Thyroid gland (tissue), 4 donors: ENCODE results near the gene SDCCAG8. TPM values are rescaled to one million over a fixed set of nuclear protein-coding genes. Genes with fewer than 3 reads are reported as not detected.
A peak's percentile ranks its signal among the peaks of the same experiment; 100 is the strongest.

Source experiments
- DNase-seq, 2 donors: peaks; one replicate each; pipeline ENCODE4 v3.0.0-alpha.2; 2019
- H3K27ac ChIP-seq, 3 donors: fragments of 200-600 bp; sonication (generic); 1 replicate in 2 of 3; 2 replicates in 1 of 3; pipeline ENCODE4 v1.5.1; 2016 to 2019; ENCODE audit warnings: mild to moderate bottlenecking in 1 of 3, moderate library complexity in 1 of 3
- H3K27me3 ChIP-seq: fragments of 200-600 bp; sonication (generic); one replicate; pipeline ENCODE4 v1.5.1; 2019
- H3K36me3 ChIP-seq, 2 donors: fragments of 200-600 bp; sonication (generic); one replicate each; pipeline ENCODE4 v1.5.1; 2016 to 2019
- H3K4me1 ChIP-seq, 2 donors: fragments of 200-600 bp; sonication (generic); one replicate each; pipeline ENCODE4 v1.5.1; 2017 to 2019
- H3K4me3 ChIP-seq, 3 donors: fragments of 200-600 bp; sonication (generic); replicated peaks in 1 of 3; 1 replicate in 2 of 3; 2 replicates in 1 of 3; pipeline ENCODE4 v1.5.1; 2016; ENCODE audit warnings: mild to moderate bottlenecking in 1 of 3
- H3K9me3 ChIP-seq: fragments of 200-600 bp; sonication (generic); one replicate; pipeline ENCODE4 v1.5.1; 2017
- CTCF ChIP-seq, 6 experiments: fragments of 200-600 bp in 3 of 6; fragments of 450-650 bp in 3 of 6; sonication (generic) in 3 of 6; IDR thresholded peaks; one replicate each; pipeline ENCODE4 v1.5.1; 2016 to 2019; ENCODE audit warnings: antibody characterized with exemption in 6 of 6, mild to moderate bottlenecking in 2 of 6, inconsistent platforms in 1 of 6, moderate library complexity in 1 of 6
- POLR2A ChIP-seq, 2 donors: fragments of 450-650 bp; IDR thresholded peaks; one replicate each; pipeline ENCODE4 v1.6.1; 2017; ENCODE audit warnings: antibody characterized with exemption in 2 of 2, mild to moderate bottlenecking in 2 of 2, moderate library complexity in 1 of 2
- WGBS, 2 donors: methylation state at CpG; one replicate each; pipeline ENCODE4 v1.1.5; 2017; 5-methylcytosine and 5-hydroxymethylcytosine counted together
- intact Hi-C: fragments of 100-400 bp; cut with DNase I; formaldehyde crosslinking; loops from one replicate; pipeline ENCODE4 v1.15.1; 2023
- total RNA-seq, 4 donors: library from RNA; depleted of rRNA; stranded (reverse); fragments of >200 nt; gene quantifications; one replicate each; pipeline ENCODE4 v1.2.3, GENCODE V29; 2016

SDCCAG8 gene
- total RNA-seq, 4 donors from 2014 or later: 105 to 193 (median 115) TPM

GRCh38 chr1:243313635-243314536, 58.0 kb downstream of the SDCCAG8 start:
- intact Hi-C loops: no loop called here
- Histone ChIP-seq H3K27ac (peak overlapping the region; percentile 94 to 97 (median 96)), H3K9me3 (no peaks in the 10 kb centered on the region)

GRCh38 chr1:243315455-243315854, 59.6 kb downstream of the SDCCAG8 start:
- no peak for TF ChIP-seq POLR2A (IDR thresholded peaks at IDR 0.05)
- H3K36me3 ChIP-seq: peaks cover 0 to 3% of the 10 kb centered on the region in 2 donors
- H3K27me3 ChIP-seq: no peaks in the 10 kb centered on the region
- no peaks in the 10 kb centered on the region for H3K9me3 ChIP-seq
- peaks cover 54 to 57% of the 10 kb centered on the region in 2 donors for H3K4me1 ChIP-seq
- intact Hi-C loops: no loop called here
- WGBS, 2 donors: 13 to 34% methylated on average over 1 of the region's 1 CpG
- H3K27ac ChIP-seq: peak overlapping the region; percentile 94 to 97 (median 96)
- DNase-seq: no peak
- no peak overlapping the region for H3K4me3 ChIP-seq

More at GRCh38 chr1:243313635-243314536, 58.0 kb downstream of the SDCCAG8 start:
- 70 to 72% methylated on average over 6 of the region's 6 CpGs for WGBS, 2 donors
- peak; percentile 30 to 61 for TF ChIP-seq POLR2A (IDR thresholded peaks at IDR 0.05)
- no peak for TF ChIP-seq CTCF (IDR thresholded peaks at IDR 0.05)
- H3K36me3 ChIP-seq: peaks cover 0 to 3% of the 10 kb centered on the region in 2 donors
- H3K4me3 ChIP-seq: no peak overlapping the region
- peaks cover 54 to 57% of the 10 kb centered on the region in 2 donors for H3K4me1 ChIP-seq
- no peaks in the 10 kb centered on the region for H3K27me3 ChIP-seq
- no peak for DNase-seq

- Histone ChIP-seq H3K36me3 (peaks cover 0 to 3% of the 10 kb centered on the region in 2 donors), H3K27ac (peak overlapping the region; percentile 94 to 97 (median 96)), H3K27me3 (no peaks in the 10 kb centered on the region), H3K4me1 (peaks cover 54 to 57% of the 10 kb centered on the region in 2 donors), H3K4me3 (no peak overlapping the region), H3K9me3 (no peaks in the 10 kb centered on the region)
- intact Hi-C loops: no loop called here
- no peak for TF ChIP-seq CTCF (IDR thresholded peaks at IDR 0.05)
- TF ChIP-seq POLR2A (IDR thresholded peaks at IDR 0.05): no peak
- DNase-seq: no peak
Observed at GRCh38 chr1:243315893-243316292, 60.1 kb downstream of the SDCCAG8 start.

- no peak for TF ChIP-seq CTCF (IDR thresholded peaks at IDR 0.05)
- peak in 1 of 2 donors; percentile 57 for TF ChIP-seq POLR2A (IDR thresholded peaks at IDR 0.05)
Observed at GRCh38 chr1:243316366-243316989, 60.6 kb downstream of the SDCCAG8 start.

GRCh38 chr1:243320224-243320623, 64.4 kb downstream of the SDCCAG8 start:
- intact Hi-C loops: no loop called here
- H3K9me3 ChIP-seq: no peaks in the 10 kb centered on the region
- TF ChIP-seq CTCF (IDR thresholded peaks at IDR 0.05) (no peak), POLR2A (IDR thresholded peaks at IDR 0.05) (no peak)
- 82 to 84% methylated on average over 7 of the region's 7 CpGs for WGBS, 2 donors
- peak overlapping the region in 1 of 3 donors; percentile 4 for H3K27ac ChIP-seq
- no peaks in the 10 kb centered on the region for H3K27me3 ChIP-seq
- H3K36me3 ChIP-seq: peaks cover 0 to 3% of the 10 kb centered on the region in 2 donors
- no peak overlapping the region for H3K4me3 ChIP-seq
- peaks cover 19 to 27% of the 10 kb centered on the region in 2 donors for H3K4me1 ChIP-seq
- no peak for DNase-seq

More at GRCh38 chr1:243316366-243316989, 60.6 kb downstream of the SDCCAG8 start:
- Histone ChIP-seq H3K4me3 (no peak overlapping the region), H3K9me3 (no peaks in the 10 kb centered on the region), H3K4me1 (peaks cover 50 to 52% of the 10 kb centered on the region in 2 donors), H3K27me3 (no peaks in the 10 kb centered on the region), H3K36me3 (peaks cover 0 to 3% of the 10 kb centered on the region in 2 donors), H3K27ac (peak overlapping the region; percentile 94 to 97 (median 96))
- WGBS, 2 donors: 29 to 33% methylated on average over 12 of the region's 12 CpGs
- intact Hi-C loops: no loop called here
- peak; percentile 61 to 66 for DNase-seq
